OCI-LY3 (cell line): Measurements from ENCODE around the gene KHDRBS1.
A peak's percentile ranks its signal among the peaks of the same experiment; 100 is the strongest.
"Not testable (repeated sequence)": the region's sequence is repeated elsewhere in the genome, so short reads cannot be mapped to it uniquely, and the experiment has no call there.

Experiments
- H2AFZ ChIP-seq: fragments of 200-600, 300-600 bp; shearing (Covaris generic); 2 replicates; pipeline ENCODE4 v1.6.0; 2014; ENCODE audit warnings: antibody characterized with exemption, low read depth, low read length
- H3K27ac ChIP-seq: fragments of 200-600, 300-600 bp; sonication (generic); 2 replicates; pipeline ENCODE4 v1.5.1; 2014; ENCODE audit warnings: mild to moderate bottlenecking, low read length, moderate library complexity, mixed read lengths
- H3K27me3 ChIP-seq: fragments of 200-600, 300-600 bp; sonication (generic); 2 replicates; pipeline ENCODE4 v1.6.1; 2014; ENCODE audit warnings: low read depth, low read length, mixed read lengths
- H3K36me3 ChIP-seq: fragments of 200-600, 300-600 bp; sonication (generic); replicated peaks from 2 replicates; pipeline ENCODE3; 2014; ENCODE audit warnings: low read depth, low read length, mixed read lengths
- H3K4me1 ChIP-seq: fragments of 300-600, 200-600 bp; sonication (generic); 2 replicates; pipeline ENCODE4 v1.6.1; 2014; ENCODE audit warnings: low read length, mixed read lengths
- H3K4me2 ChIP-seq: fragments of 200-600, 300-600 bp; sonication (generic); 2 replicates; pipeline ENCODE4 v1.6.1; 2014; ENCODE audit warnings: low read length, mixed read lengths
- H3K4me3 ChIP-seq: fragments of 300-600, 200-600 bp; sonication (generic); 2 replicates; pipeline ENCODE4 v1.5.1; 2014; ENCODE audit warnings: antibody characterized with exemption, mild to moderate bottlenecking, low read length, moderate library complexity
- H3K79me2 ChIP-seq: fragments of 300-600, 200-600 bp; shearing (Covaris generic); 2 replicates; pipeline ENCODE4 v1.6.1; 2014; ENCODE audit warnings: mild to moderate bottlenecking, low read length, mixed read lengths
- H3K9ac ChIP-seq: fragments of 300-600, 200-600 bp; shearing (Covaris generic); 2 replicates; pipeline ENCODE4 v1.6.0; 2014; ENCODE audit warnings: mild to moderate bottlenecking, low read length, moderate library complexity
- H3K9me3 ChIP-seq: fragments of 200-600, 300-600 bp; shearing (Covaris generic); 2 replicates; pipeline ENCODE4 v1.6.1; 2014; ENCODE audit warnings: low read length, mixed read lengths; ENCODE audit not compliant: insufficient read depth
- H4K20me1 ChIP-seq: fragments of 200-600, 300-600 bp; sonication (generic); 2 replicates; pipeline ENCODE4 v1.6.1; 2016; ENCODE audit warnings: low read length, mixed read lengths; ENCODE audit not compliant: insufficient read depth
- EZH2phosphoT487 ChIP-seq: fragments of 200-600 bp; shearing (Covaris generic); IDR thresholded peaks from 2 replicates; pipeline ENCODE4 v1.6.1; 2018; ENCODE audit warnings: antibody characterized with exemption, mixed run types, low read depth
- TF ChIP-seq, protein P1 (sequence below): fragments of 200-600, 300-600 bp; sonication (generic); IDR thresholded peaks from 2 replicates; pipeline ENCODE4 v1.5.1; 2014; ENCODE audit warnings: antibody characterized with exemption, low read length, low read depth

KHDRBS1 gene

DNA sequence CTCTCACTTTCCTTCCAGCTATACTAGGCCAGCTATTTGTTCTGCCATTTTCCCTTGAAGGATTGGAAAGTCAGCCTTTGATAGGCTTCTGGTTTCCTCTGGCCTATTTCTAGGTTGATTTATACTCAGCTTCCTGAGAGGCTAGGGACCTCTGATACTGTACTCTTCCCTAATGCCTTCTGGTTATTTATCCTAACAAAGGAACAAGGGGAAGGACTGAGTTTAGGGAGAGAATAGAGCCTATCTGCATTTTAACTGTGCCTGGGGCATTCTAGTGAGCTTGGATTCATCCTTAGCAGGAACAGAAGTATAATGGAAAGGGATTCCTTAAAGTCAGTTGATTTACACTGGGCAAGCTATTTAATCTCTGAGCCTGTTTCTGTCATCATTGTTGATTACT is 47.2 kb downstream of the KHDRBS1 start:
- Histone ChIP-seq H3K9me3 (no peaks in the 10 kb centered on the region), H3K4me3 (no peak overlapping the region), H3K36me3 (peaks cover 25% of the 10 kb centered on the region), H4K20me1 (no peaks in the 10 kb centered on the region), H3K79me2 (no peaks in the 10 kb centered on the region), H2AFZ (no peak overlapping the region), H3K9ac (no peak overlapping the region), H3K4me1 (no peaks in the 10 kb centered on the region), H3K27ac (no peak overlapping the region), H3K4me2 (no peak overlapping the region), H3K27me3 (no peaks in the 10 kb centered on the region)
- TF ChIP-seq EZH2phosphoT487 = no peak
- TF ChIP-seq, protein P1, sequence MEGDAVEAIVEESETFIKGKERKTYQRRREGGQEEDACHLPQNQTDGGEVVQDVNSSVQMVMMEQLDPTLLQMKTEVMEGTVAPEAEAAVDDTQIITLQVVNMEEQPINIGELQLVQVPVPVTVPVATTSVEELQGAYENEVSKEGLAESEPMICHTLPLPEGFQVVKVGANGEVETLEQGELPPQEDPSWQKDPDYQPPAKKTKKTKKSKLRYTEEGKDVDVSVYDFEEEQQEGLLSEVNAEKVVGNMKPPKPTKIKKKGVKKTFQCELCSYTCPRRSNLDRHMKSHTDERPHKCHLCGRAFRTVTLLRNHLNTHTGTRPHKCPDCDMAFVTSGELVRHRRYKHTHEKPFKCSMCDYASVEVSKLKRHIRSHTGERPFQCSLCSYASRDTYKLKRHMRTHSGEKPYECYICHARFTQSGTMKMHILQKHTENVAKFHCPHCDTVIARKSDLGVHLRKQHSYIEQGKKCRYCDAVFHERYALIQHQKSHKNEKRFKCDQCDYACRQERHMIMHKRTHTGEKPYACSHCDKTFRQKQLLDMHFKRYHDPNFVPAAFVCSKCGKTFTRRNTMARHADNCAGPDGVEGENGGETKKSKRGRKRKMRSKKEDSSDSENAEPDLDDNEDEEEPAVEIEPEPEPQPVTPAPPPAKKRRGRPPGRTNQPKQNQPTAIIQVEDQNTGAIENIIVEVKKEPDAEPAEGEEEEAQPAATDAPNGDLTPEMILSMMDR = no peak

- Histone ChIP-seq H3K4me2 (no peak overlapping the region), H3K4me1 (peaks cover 9% of the 10 kb centered on the region), H3K9ac (no peak overlapping the region), H3K27me3 (no peaks in the 10 kb centered on the region), H3K4me3 (no peak overlapping the region), H4K20me1 (no peaks in the 10 kb centered on the region), H3K79me2 (no peaks in the 10 kb centered on the region), H3K9me3 (no peaks in the 10 kb centered on the region), H3K27ac (no peak overlapping the region), H3K36me3 (peaks cover 18% of the 10 kb centered on the region), H2AFZ (no peak overlapping the region)
- TF ChIP-seq EZH2phosphoT487 = no peak
- TF ChIP-seq, protein P1 = no peak
These were observed 49.2 kb downstream of the KHDRBS1 start for GRCh38 chr1:32062867-32063230.

- Histone ChIP-seq H2AFZ (no peak overlapping the region), H3K9me3 (no peaks in the 10 kb centered on the region), H3K27me3 (no peaks in the 10 kb centered on the region), H4K20me1 (no peaks in the 10 kb centered on the region), H3K4me2 (no peak overlapping the region), H3K9ac (no peak overlapping the region), H3K4me3 (no peak overlapping the region), H3K79me2 (no peaks in the 10 kb centered on the region), H3K4me1 (peaks cover 9% of the 10 kb centered on the region), H3K27ac (no peak overlapping the region), H3K36me3 (peaks cover 18% of the 10 kb centered on the region)
- TF ChIP-seq, protein P1 = peak; percentile 42
- no peak for TF ChIP-seq EZH2phosphoT487
These were observed 49.6 kb downstream of the KHDRBS1 start for GRCh38 chr1:32063261-32063681.

- not testable (repeated sequence) for H2AFZ ChIP-seq, H3K79me2 ChIP-seq, H3K9ac ChIP-seq, H3K27me3 ChIP-seq, H3K9me3 ChIP-seq, H3K4me3 ChIP-seq, H3K4me1 ChIP-seq, H3K36me3 ChIP-seq, H4K20me1 ChIP-seq
- H3K4me2 ChIP-seq = peak overlapping the region; percentile 62
- peak overlapping the region; percentile 19; the same call in 1 of the 2 replicates for H3K27ac ChIP-seq
These were observed 52.2 kb downstream of the KHDRBS1 start for GRCh38 chr1:32065613-32066488.
